AG09309 (cell line): ENCODE data around the gene CNGA2.

ENCODE experiments used
- DNase-seq: peaks from one replicate; pipeline ENCODE4 v3.0.0-alpha.2; 2010; ENCODE audit warnings: low read depth
- H3K4me3 ChIP-seq: 2 replicates; pipeline ENCODE4 v1.5.1; 2011; ENCODE audit warnings: mild to moderate bottlenecking, low read depth, low read length, moderate library complexity; ENCODE audit not compliant: control insufficient read depth
- CTCF ChIP-seq: IDR thresholded peaks from 2 replicates; pipeline ENCODE4 v1.5.1; 2011; ENCODE audit warnings: mild to moderate bottlenecking, low read depth, low read length, inconsistent platforms; ENCODE audit not compliant: insufficient read depth, control insufficient read depth; ENCODE audit errors: missing control alignments

CNGA2 gene

GRCh38 chrX:151729056-151729725 lies 5.4 kb upstream of the CNGA2 start:
- no peak for DNase-seq
- H3K4me3 ChIP-seq = no peak overlapping the region
- TF ChIP-seq CTCF = no peak

GRCh38 chrX:151735219-151735618 lies 673 bp downstream of the CNGA2 start:
- no peak for DNase-seq
- no peak overlapping the region for H3K4me3 ChIP-seq
- no peak for TF ChIP-seq CTCF

GRCh38 chrX:151736685-151737084 lies 2.1 kb downstream of the CNGA2 start:
- no peak for DNase-seq
- H3K4me3 ChIP-seq = no peak overlapping the region
- no peak for TF ChIP-seq CTCF

- DNase-seq = no peak
- H3K4me3 ChIP-seq = no peak overlapping the region
- no peak for TF ChIP-seq CTCF
These were observed 2.9 kb downstream of the CNGA2 start for GRCh38 chrX:151737494-151737893.

- H3K4me3 ChIP-seq = no peak overlapping the region
- no peak for TF ChIP-seq CTCF
- DNase-seq = no peak
These were observed 4.2 kb downstream of the CNGA2 start for GRCh38 chrX:151738751-151739150.

- no peak overlapping the region for H3K4me3 ChIP-seq
- no peak for TF ChIP-seq CTCF
- DNase-seq = no peak
These were observed 7.1 kb downstream of the CNGA2 start for GRCh38 chrX:151741606-151742005.

- H3K4me3 ChIP-seq = no peak overlapping the region
- no peak for DNase-seq
- no peak for TF ChIP-seq CTCF
These were observed 7.8 kb downstream of the CNGA2 start for GRCh38 chrX:151742311-151742710.
